ENCODE measurements around the gene IL17RA. TPM values are rescaled to one million over a fixed set of nuclear protein-coding genes. Genes with fewer than 3 reads are reported as not detected.

The IL17RA gene
- total and polyA plus RNA-seq, 2 of the 4 experiments (the other 2 are of a cell fraction): 5.2 to 15.3 TPM

GRCh38 chr22:17079572-17079971 is 5.2 kb upstream of the IL17RA start:
- H2BK20ac ChIP-seq (ENCODE audit: low read depth, low read length): peak overlapping the region; percentile 1; the same call in 1 of the 2 replicates
- H3K23ac ChIP-seq (ENCODE audit: low read depth, low read length): no peak overlapping the region
- no peaks in the 10 kb centered on the region for H3K36me3 ChIP-seq (ENCODE audit: control insufficient read depth, insufficient read depth, low read length)
- TF ChIP-seq SMC3 (IDR thresholded peaks at IDR 0.05; ENCODE audit: low read depth, low read length) (no peak), CEBPB (IDR thresholded peaks at IDR 0.05; ENCODE audit: low read depth, low read length) (peak; percentile 96)
- ChIA-PET POLR2A (ENCODE audit: unreplicated experiment) (no interaction called here), CTCF (interaction anchor here (1.0 to 3.6 kb wide), 2 partner anchors 92 to 422 kb away, joined by 3 to 24 read pairs; no protein-coding TSS in a partner anchor)
- H3K4me3 ChIP-seq (ENCODE audit: insufficient read depth, low read depth, low read length): no peak overlapping the region
- H3K9ac ChIP-seq (ENCODE audit: low read depth, low read length): no peak overlapping the region
- peak overlapping the region; percentile 1 to 49; a peak in 2 of 4 replicates for H4K8ac ChIP-seq (ENCODE audit: low read depth in 2 of 2, low read length in 2 of 2)
- intact Hi-C loops (cut with micrococcal nuclease) (loop anchor here (10.0 kb wide), 1 partner anchor 995 kb away; the partner anchor contains the start of gene PEX26), dilution Hi-C loops (cut with HindIII; ENCODE audit: low sequenced_read_pairs, unreplicated experiment) (no loop called here), in situ Hi-C loops (cut with MboI; ENCODE audit: low sequenced_read_pairs) (loop anchor here (5.0 to 25.0 kb wide), 3 partner anchors 95 to 733 kb away; no protein-coding TSS in a partner anchor)
- DNase-seq (peak; percentile 22), ATAC-seq (ENCODE audit: low read depth) (peak; percentile 28; the same call in 1 of the 2 replicates)
- 0 out of 4 replicates have a peak, but pooled peaks cover 0 to 5% of the 10 kb centered on the region in 2 experiments for H3K79me1 ChIP-seq (ENCODE audit: low read depth in 1 of 2, low read length in 2 of 2)
- no peak overlapping the region for H2BK15ac ChIP-seq (ENCODE audit: low read depth, low read length)
- H3K27me3 ChIP-seq (ENCODE audit: control insufficient read depth, insufficient read depth, low read length): no peaks in the 10 kb centered on the region
- H3K4me1 ChIP-seq (ENCODE audit: control insufficient read depth, insufficient read depth, low read length): peaks cover 10% of the 10 kb centered on the region
- H3K4me2 ChIP-seq (ENCODE audit: low read depth, low read length): no peak overlapping the region
- no peak overlapping the region for H3K18ac ChIP-seq (ENCODE audit: low read depth, low read length)
- H2BK120ac ChIP-seq (ENCODE audit: low read depth, low read length): no peak overlapping the region
- no peak overlapping the region for H3K14ac ChIP-seq (replicated peaks; ENCODE audit: low read depth, low read length)
- BruUV-seq (replicated peaks): no TSS peak
- H4K5ac ChIP-seq (ENCODE audit: low read depth, low read length): 0 out of 2 replicates have a peak overlapping the region, but pooled peaks have one; percentile 14
- peak overlapping the region; percentile 3; the same call in 1 of the 2 replicates for H2AK5ac ChIP-seq (ENCODE audit: low read depth, low read length)
- no peak overlapping the region for H2AK9ac ChIP-seq (replicated peaks; ENCODE audit: low read depth, low read length, poor library complexity)
- H3K4ac ChIP-seq (ENCODE audit: low read depth, low read length): no peak overlapping the region
- no peak overlapping the region for H2BK5ac ChIP-seq (ENCODE audit: low read depth, low read length, poor library complexity, severe bottlenecking)
- H3K9me3 ChIP-seq (ENCODE audit: control insufficient read depth, insufficient read depth, low read length): no peaks in the 10 kb centered on the region
- H3K56ac ChIP-seq (ENCODE audit: extremely low read depth, insufficient read depth, low read length): no peak overlapping the region
- no CpG with 5 or more reads among the region's 4 CpGs for WGBS, 2 experiments (ENCODE audit: extremely low coverage in 2 of 2, insufficient read length in 1 of 2)
- no peaks in the 10 kb centered on the region; the same call in 1 of the 2 replicates for H3K9me1 ChIP-seq (ENCODE audit: insufficient read depth, low read length)
- H4K20me1 ChIP-seq (ENCODE audit: insufficient read depth, low read length): no peaks in the 10 kb centered on the region
- H2AFZ ChIP-seq (replicated peaks; ENCODE audit: low read length, poor library complexity): peak overlapping the region; percentile 25
- H4K91ac ChIP-seq (ENCODE audit: insufficient read depth, low read depth, low read length): peak overlapping the region; percentile 50; the same call in 1 of the 2 replicates
- peak overlapping the region; percentile 23; the same call in 1 of the 2 replicates for H3K27ac ChIP-seq (ENCODE audit: insufficient read depth, low read length)
